SU-DHL-6 (cell line): Measurements from ENCODE around the gene KIRREL2.

Experiments used
- CTCF ChIP-seq: fragments of 200-600 bp; sonication (generic); IDR thresholded peaks from one replicate; pipeline ENCODE4 v1.5.1; 2017; ENCODE audit warnings: antibody characterized with exemption, mild to moderate bottlenecking, low read length, moderate library complexity; ENCODE audit not compliant: insufficient read depth, poor library complexity, severe bottlenecking
- EZH2phosphoT487 ChIP-seq: fragments of 200-600 bp; sonication (generic), shearing (Covaris generic); conservative IDR thresholded peaks from 2 replicates; pipeline ENCODE4 v1.6.1; 2018; ENCODE audit warnings: mild to moderate bottlenecking, antibody characterized with exemption, low read length, moderate library complexity, mixed read lengths

GRCh38 chr19:35874392-35874930 is 17.8 kb downstream of the KIRREL2 start:
- TF ChIP-seq CTCF (no peak), EZH2phosphoT487 (no peak)
